ENCODE measurements around the gene ADCY6.

ADCY6 gene

GRCh38 chr12:48796976-48797375 is 8.1 kb upstream of the ADCY6 start:
- no peak for DNase-seq (ENCODE audit: low read depth, low spot score)
- H3K4me3 ChIP-seq (ENCODE audit: low read depth, low read length) = no peak overlapping the region
- TF ChIP-seq CTCF (IDR thresholded peaks at IDR 0.05; ENCODE audit: low read depth, low read length) = no peak
- in situ Hi-C loops (cut with HindIII; ENCODE audit: low sequenced_read_pairs) = no loop called here

- DNase-seq (ENCODE audit: low read depth, low spot score) = peak; percentile 72
- TF ChIP-seq CTCF (IDR thresholded peaks at IDR 0.05; ENCODE audit: low read depth, low read length) = peak; percentile 94
- in situ Hi-C loops (cut with HindIII; ENCODE audit: low sequenced_read_pairs) = no loop called here
- H3K4me3 ChIP-seq (ENCODE audit: low read depth, low read length) = no peak overlapping the region
These were observed 6.9 kb upstream of the ADCY6 start for GRCh38 chr12:48795550-48796455.

GRCh38 chr12:48794870-48795269 is 6.0 kb upstream of the ADCY6 start:
- no peak for DNase-seq (ENCODE audit: low read depth, low spot score)
- H3K4me3 ChIP-seq (ENCODE audit: low read depth, low read length) = no peak overlapping the region
- in situ Hi-C loops (cut with HindIII; ENCODE audit: low sequenced_read_pairs) = no loop called here
- no peak for TF ChIP-seq CTCF (IDR thresholded peaks at IDR 0.05; ENCODE audit: low read depth, low read length)

GRCh38 chr12:48793696-48794095 is 4.8 kb upstream of the ADCY6 start:
- no peak for TF ChIP-seq CTCF (IDR thresholded peaks at IDR 0.05; ENCODE audit: low read depth, low read length)
- no peak overlapping the region for H3K4me3 ChIP-seq (ENCODE audit: low read depth, low read length)
- no peak for DNase-seq (ENCODE audit: low read depth, low spot score)
- in situ Hi-C loops (cut with HindIII; ENCODE audit: low sequenced_read_pairs) = no loop called here

- no peak for DNase-seq (ENCODE audit: low read depth, low spot score)
- in situ Hi-C loops (cut with HindIII; ENCODE audit: low sequenced_read_pairs) = no loop called here
These were observed 1.0 kb upstream of the ADCY6 start for GRCh38 chr12:48789858-48790326.

GRCh38 chr12:48788524-48788853 is 400 bp downstream of the ADCY6 start:
- DNase-seq (ENCODE audit: low read depth, low spot score) = no peak
- in situ Hi-C loops (cut with HindIII; ENCODE audit: low sequenced_read_pairs) = no loop called here
- no peak for TF ChIP-seq CTCF (IDR thresholded peaks at IDR 0.05; ENCODE audit: low read depth, low read length)
- peak overlapping the region; percentile 83 for H3K4me3 ChIP-seq (ENCODE audit: low read depth, low read length)

More at GRCh38 chr12:48789858-48790326, 1.0 kb upstream of the ADCY6 start:
- peak overlapping the region; percentile 83 for H3K4me3 ChIP-seq (ENCODE audit: low read depth, low read length)
- no peak for TF ChIP-seq CTCF (IDR thresholded peaks at IDR 0.05; ENCODE audit: low read depth, low read length)

Data from astrocyte of the spinal cord (primary cell).